ENCODE results near the gene A2ML1.

DNA sequence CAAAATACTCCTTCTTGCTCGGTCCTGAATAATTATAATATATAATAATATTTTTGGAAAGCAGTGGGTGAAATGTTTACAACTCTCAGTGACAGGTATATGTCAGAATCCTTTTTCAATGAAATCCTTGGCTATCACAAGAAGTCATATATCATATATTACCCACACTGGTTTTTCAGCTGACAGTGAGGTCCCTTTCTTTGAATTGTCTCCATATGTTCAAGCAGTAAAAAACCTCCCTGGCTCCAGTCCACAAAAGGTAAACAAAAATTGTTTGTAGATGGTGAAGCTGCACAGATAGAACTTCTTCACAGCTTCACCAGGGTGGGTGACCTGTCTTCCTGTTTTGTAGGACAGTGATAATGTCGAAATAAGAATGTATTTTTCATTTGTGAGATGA is 44.0 kb downstream of the A2ML1 start:
- TF ChIP-seq POLR2AphosphoS5 (IDR thresholded peaks at IDR 0.05) (no peak), POLR2A (IDR thresholded peaks at IDR 0.05) (no peak), CTCF (IDR thresholded peaks at IDR 0.05) (no peak)
